ENCODE results near the gene SLC25A13.

SLC25A13 gene

GRCh38 chr7:96085953-96086352, 235.9 kb downstream of the SLC25A13 start:
- DNase-seq, result no peak

GRCh38 chr7:96084881-96085553, 236.9 kb downstream of the SLC25A13 start:
- no peak for DNase-seq

- DNase-seq, result no peak
These were observed 241.9 kb downstream of the SLC25A13 start for GRCh38 chr7:96080027-96080426.

- no peak for DNase-seq
These were observed 245.6 kb downstream of the SLC25A13 start for GRCh38 chr7:96076350-96076707.

GRCh38 chr7:96075510-96076349, 246.2 kb downstream of the SLC25A13 start:
- DNase-seq, result peak; percentile 25 to 33

GRCh38 chr7:96074871-96075270, 247.0 kb downstream of the SLC25A13 start:
- DNase-seq, result no peak

Measured in activated CD4-positive, alpha-beta T cell treated with anti-CD3 and anti-CD28 coated beads, Interleukin-2, amount 50 U/mL, for 4 hours (primary cell).